Measurements from ENCODE around the gene ANKS3.

DNA sequence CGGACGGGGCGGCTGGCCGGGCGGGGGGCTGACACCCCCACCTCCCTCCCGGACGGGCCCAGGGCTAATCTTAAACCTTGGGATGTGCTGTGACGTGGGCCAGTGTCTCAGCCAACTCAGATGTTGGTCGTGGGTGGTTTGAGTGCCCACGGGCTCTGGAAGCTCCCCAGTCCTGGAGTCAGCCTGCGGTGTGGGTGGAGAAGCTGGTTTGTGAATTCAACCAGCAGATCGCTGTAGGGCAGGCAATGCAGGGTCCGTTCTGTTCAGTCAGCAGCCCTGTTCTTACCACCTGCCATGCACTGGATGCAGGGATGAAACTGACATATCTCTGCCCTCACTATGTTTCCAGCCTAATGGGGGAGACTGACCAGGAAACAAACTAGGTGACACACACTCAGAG lies 40.9 kb upstream of the ANKS3 start:
- TF ChIP-seq POLR2A (IDR thresholded peaks at IDR 0.05) (no peak), POLR2AphosphoS5 (IDR thresholded peaks at IDR 0.05) (no peak), CTCF (IDR thresholded peaks at IDR 0.05) (no peak), EP300 (IDR thresholded peaks at IDR 0.05) (no peak)
